GM12878 (cell line): ENCODE measurements around the gene FGFRL1.

ENCODE experiments used
- CREB1 ChIP-seq: IDR thresholded peaks from 2 replicates; pipeline ENCODE4 v1.6.1; 2012; ENCODE audit warnings: low read depth, mild to moderate bottlenecking, inconsistent platforms
- IKZF1 ChIP-seq: fragments of 450-650 bp; conservative IDR thresholded peaks from 2 replicates; pipeline ENCODE4 v1.6.1; 2017; ENCODE audit warnings: antibody characterized with exemption, mild to moderate bottlenecking

- TF ChIP-seq IKZF1 (no peak), CREB1 (no peak)
Measured at GRCh38 chr4:973431-974397, 37.7 kb upstream of the FGFRL1 start, which contains the start of gene DGKQ.
